ENCODE measurements around the gene SAXO1. TPM values are rescaled to one million over a fixed set of nuclear protein-coding genes. Genes with fewer than 3 reads are reported as not detected.

The SAXO1 gene
- total RNA-seq, 1 experiment from 2014 or later, result 0.09 TPM

GRCh38 chr9:18990494-18990893 is 42.5 kb downstream of the SAXO1 start (continued):
- TF ChIP-seq, protein P1, sequence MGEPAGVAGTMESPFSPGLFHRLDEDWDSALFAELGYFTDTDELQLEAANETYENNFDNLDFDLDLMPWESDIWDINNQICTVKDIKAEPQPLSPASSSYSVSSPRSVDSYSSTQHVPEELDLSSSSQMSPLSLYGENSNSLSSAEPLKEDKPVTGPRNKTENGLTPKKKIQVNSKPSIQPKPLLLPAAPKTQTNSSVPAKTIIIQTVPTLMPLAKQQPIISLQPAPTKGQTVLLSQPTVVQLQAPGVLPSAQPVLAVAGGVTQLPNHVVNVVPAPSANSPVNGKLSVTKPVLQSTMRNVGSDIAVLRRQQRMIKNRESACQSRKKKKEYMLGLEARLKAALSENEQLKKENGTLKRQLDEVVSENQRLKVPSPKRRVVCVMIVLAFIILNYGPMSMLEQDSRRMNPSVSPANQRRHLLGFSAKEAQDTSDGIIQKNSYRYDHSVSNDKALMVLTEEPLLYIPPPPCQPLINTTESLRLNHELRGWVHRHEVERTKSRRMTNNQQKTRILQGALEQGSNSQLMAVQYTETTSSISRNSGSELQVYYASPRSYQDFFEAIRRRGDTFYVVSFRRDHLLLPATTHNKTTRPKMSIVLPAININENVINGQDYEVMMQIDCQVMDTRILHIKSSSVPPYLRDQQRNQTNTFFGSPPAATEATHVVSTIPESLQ (CRISPR knock-in tag; IDR thresholded peaks at IDR 0.05), result no peak
- TF ChIP-seq MXD4 (CRISPR knock-in tag; IDR thresholded peaks at IDR 0.05; ENCODE audit: borderline replicate concordance), result no peak
- TF ChIP-seq GABPB1 (CRISPR knock-in tag; IDR thresholded peaks at IDR 0.05), result no peak

- ChIA-PET CTCF (no interaction called here), POLR2A (interaction anchor here (0.5 kb wide), 1 partner anchor 12 kb away, joined by 3 read pairs; no protein-coding TSS in a partner anchor)
- TF ChIP-seq CREM (CRISPR knock-in tag; IDR thresholded peaks at IDR 0.05), result no peak
- no peak for TF ChIP-seq NFATC4 (CRISPR knock-in tag; IDR thresholded peaks at IDR 0.05)
- TF ChIP-seq ZNF416 (CRISPR knock-in tag; IDR thresholded peaks at IDR 0.05), result no peak
- H3K36me3 Mint-ChIP-seq, result no peaks in the 10 kb centered on the region
- no peak overlapping the region for H3K4me3 Mint-ChIP-seq
- no peak overlapping the region for H3K27ac Mint-ChIP-seq
- DNase-seq (ENCODE audit: low spot score) (no peak), ATAC-seq (no peak)
- 0 out of 2 replicates have a peak, but pooled peaks cover 3% of the 10 kb centered on the region for H3K4me1 Mint-ChIP-seq
- no peaks in the 10 kb centered on the region for H3K27me3 Mint-ChIP-seq (ENCODE audit: low read depth)
- H3K9me3 Mint-ChIP-seq, result peaks cover 4% of the 10 kb centered on the region
Observed at GRCh38 chr9:18989865-18990264, 43.1 kb downstream of the SAXO1 start.

- CTCF ChIA-PET, result no interaction called here
Observed at GRCh38 chr9:18989097-18989496, 43.9 kb downstream of the SAXO1 start.

More at GRCh38 chr9:18989097-18989496, 43.9 kb downstream of the SAXO1 start:
- Mint-ChIP-seq H3K9me3 (peaks cover 4% of the 10 kb centered on the region), H3K4me1 (no peaks in the 10 kb centered on the region), H3K27me3 (ENCODE audit: low read depth) (no peaks in the 10 kb centered on the region), H3K36me3 (0 out of 2 replicates have a peak, but pooled peaks cover 5% of the 10 kb centered on the region), H3K27ac (no peak overlapping the region), H3K4me3 (no peak overlapping the region)
- ATAC-seq (no peak), DNase-seq (ENCODE audit: low spot score) (no peak)
- POLR2A ChIA-PET, result no interaction called here
- TF ChIP-seq TP53 (CRISPR knock-in tag; IDR thresholded peaks at IDR 0.05), result no peak
- TF ChIP-seq MYBL2 (CRISPR knock-in tag; IDR thresholded peaks at IDR 0.05), result no peak
- TF ChIP-seq NR3C1 (CRISPR knock-in tag; conservative IDR thresholded peaks at IDR 0.05; ENCODE audit: low read depth), result no peak
- TF ChIP-seq, protein P2, sequence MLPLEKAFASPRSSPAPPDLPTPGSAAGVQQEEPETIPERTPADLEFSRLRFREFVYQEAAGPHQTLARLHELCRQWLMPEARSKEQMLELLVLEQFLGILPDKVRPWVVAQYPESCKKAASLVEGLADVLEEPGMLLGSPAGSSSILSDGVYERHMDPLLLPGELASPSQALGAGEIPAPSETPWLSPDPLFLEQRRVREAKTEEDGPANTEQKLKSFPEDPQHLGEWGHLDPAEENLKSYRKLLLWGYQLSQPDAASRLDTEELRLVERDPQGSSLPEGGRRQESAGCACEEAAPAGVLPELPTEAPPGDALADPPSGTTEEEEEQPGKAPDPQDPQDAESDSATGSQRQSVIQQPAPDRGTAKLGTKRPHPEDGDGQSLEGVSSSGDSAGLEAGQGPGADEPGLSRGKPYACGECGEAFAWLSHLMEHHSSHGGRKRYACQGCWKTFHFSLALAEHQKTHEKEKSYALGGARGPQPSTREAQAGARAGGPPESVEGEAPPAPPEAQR (CRISPR knock-in tag; IDR thresholded peaks at IDR 0.05), result no peak
- TF ChIP-seq MLX (CRISPR knock-in tag; IDR thresholded peaks at IDR 0.05), result no peak
- TF ChIP-seq CREM (CRISPR knock-in tag; IDR thresholded peaks at IDR 0.05), result no peak
- TF ChIP-seq ZNF232 (CRISPR knock-in tag; IDR thresholded peaks at IDR 0.05), result no peak
- TF ChIP-seq CREB1 (CRISPR knock-in tag; IDR thresholded peaks at IDR 0.05), result no peak
- TF ChIP-seq ZNF396 (CRISPR knock-in tag; IDR thresholded peaks at IDR 0.05; ENCODE audit: borderline replicate concordance), result no peak
- no peak for TF ChIP-seq FOXP4 (CRISPR knock-in tag; IDR thresholded peaks at IDR 0.05)
- TF ChIP-seq ZNF416 (CRISPR knock-in tag; IDR thresholded peaks at IDR 0.05), result no peak
- TF ChIP-seq MXD4 (CRISPR knock-in tag; IDR thresholded peaks at IDR 0.05; ENCODE audit: borderline replicate concordance), result no peak
- TF ChIP-seq, protein P3, sequence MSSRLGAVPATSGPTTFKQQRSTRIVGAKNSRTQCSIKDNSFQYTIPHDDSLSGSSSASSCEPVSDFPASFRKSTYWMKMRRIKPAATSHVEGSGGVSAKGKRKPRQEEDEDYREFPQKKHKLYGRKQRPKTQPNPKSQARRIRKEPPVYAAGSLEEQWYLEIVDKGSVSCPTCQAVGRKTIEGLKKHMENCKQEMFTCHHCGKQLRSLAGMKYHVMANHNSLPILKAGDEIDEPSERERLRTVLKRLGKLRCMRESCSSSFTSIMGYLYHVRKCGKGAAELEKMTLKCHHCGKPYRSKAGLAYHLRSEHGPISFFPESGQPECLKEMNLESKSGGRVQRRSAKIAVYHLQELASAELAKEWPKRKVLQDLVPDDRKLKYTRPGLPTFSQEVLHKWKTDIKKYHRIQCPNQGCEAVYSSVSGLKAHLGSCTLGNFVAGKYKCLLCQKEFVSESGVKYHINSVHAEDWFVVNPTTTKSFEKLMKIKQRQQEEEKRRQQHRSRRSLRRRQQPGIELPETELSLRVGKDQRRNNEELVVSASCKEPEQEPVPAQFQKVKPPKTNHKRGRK (CRISPR knock-in tag; IDR thresholded peaks at IDR 0.05; ENCODE audit: borderline replicate concordance), result no peak
- TF ChIP-seq, protein P4, sequence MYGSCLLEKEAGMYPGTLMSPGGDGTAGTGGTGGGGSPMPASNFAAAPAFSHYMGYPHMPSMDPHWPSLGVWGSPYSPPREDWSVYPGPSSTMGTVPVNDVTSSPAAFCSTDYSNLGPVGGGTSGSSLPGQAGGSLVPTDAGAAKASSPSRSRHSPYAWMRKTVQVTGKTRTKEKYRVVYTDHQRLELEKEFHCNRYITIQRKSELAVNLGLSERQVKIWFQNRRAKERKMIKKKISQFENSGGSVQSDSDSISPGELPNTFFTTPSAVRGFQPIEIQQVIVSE (CRISPR knock-in tag; IDR thresholded peaks at IDR 0.05; ENCODE audit: borderline replicate concordance), result no peak
- no peak for TF ChIP-seq SMAD3 (CRISPR knock-in tag; IDR thresholded peaks at IDR 0.05; ENCODE audit: borderline replicate concordance)
- TF ChIP-seq, protein P5, sequence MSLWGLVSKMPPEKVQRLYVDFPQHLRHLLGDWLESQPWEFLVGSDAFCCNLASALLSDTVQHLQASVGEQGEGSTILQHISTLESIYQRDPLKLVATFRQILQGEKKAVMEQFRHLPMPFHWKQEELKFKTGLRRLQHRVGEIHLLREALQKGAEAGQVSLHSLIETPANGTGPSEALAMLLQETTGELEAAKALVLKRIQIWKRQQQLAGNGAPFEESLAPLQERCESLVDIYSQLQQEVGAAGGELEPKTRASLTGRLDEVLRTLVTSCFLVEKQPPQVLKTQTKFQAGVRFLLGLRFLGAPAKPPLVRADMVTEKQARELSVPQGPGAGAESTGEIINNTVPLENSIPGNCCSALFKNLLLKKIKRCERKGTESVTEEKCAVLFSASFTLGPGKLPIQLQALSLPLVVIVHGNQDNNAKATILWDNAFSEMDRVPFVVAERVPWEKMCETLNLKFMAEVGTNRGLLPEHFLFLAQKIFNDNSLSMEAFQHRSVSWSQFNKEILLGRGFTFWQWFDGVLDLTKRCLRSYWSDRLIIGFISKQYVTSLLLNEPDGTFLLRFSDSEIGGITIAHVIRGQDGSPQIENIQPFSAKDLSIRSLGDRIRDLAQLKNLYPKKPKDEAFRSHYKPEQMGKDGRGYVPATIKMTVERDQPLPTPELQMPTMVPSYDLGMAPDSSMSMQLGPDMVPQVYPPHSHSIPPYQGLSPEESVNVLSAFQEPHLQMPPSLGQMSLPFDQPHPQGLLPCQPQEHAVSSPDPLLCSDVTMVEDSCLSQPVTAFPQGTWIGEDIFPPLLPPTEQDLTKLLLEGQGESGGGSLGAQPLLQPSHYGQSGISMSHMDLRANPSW (CRISPR knock-in tag; conservative IDR thresholded peaks at IDR 0.05; ENCODE audit: low read depth), result no peak
